Measurements from ENCODE around the gene ATOH8.

DNA sequence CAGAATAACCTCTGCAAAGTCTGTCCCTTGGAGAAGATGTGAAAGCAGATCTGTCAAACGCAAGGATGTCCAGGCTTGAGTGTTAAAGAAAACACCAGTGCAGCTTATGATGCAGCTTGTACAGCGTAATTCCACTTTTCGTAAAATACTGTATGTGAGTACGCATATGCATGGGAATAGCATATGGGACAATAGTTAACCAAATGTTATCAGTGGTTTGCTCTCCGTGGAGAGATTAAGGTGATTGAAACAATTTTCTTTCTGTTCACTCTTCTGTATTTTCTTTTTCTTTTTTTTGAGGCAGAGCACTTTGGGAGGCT is 27.2 kb downstream of the ATOH8 start:
- no peak for TF ChIP-seq EZH2 (IDR thresholded peaks at IDR 0.05; ENCODE audit: borderline replicate concordance, low read length)
- TF ChIP-seq CTCF (IDR thresholded peaks at IDR 0.05; ENCODE audit: low read length) = no peak

All from OCI-LY1 (cell line).